Duodenal mucosa (tissue), 2 donors: ENCODE results near the gene UBXN11.
A peak's percentile ranks its signal among the peaks of the same experiment; 100 is the strongest.

Experiments used
- H3K27ac ChIP-seq: one replicate; pipeline ENCODE4 v1.7.0; 2013; ENCODE audit warnings: low read depth, low read length
- H3K27me3 ChIP-seq, 2 donors: one replicate each; pipeline ENCODE4 v1.7.0; 2013; ENCODE audit warnings: low read length in 2 of 2, control low read depth in 1 of 2; ENCODE audit not compliant: insufficient read depth in 2 of 2, control insufficient read depth in 1 of 2
- H3K36me3 ChIP-seq, 2 donors: one replicate each; pipeline ENCODE4 v1.7.0; 2013; ENCODE audit warnings: low read length in 2 of 2, control low read depth in 1 of 2; ENCODE audit not compliant: insufficient read depth in 2 of 2, control insufficient read depth in 1 of 2
- H3K4me1 ChIP-seq, 2 donors: one replicate each; pipeline ENCODE4 v1.7.0; 2013; ENCODE audit warnings: low read length in 2 of 2, control low read depth in 1 of 2; ENCODE audit not compliant: insufficient read depth in 2 of 2, control insufficient read depth in 1 of 2
- H3K4me3 ChIP-seq, 2 donors: one replicate each; pipeline ENCODE4 v1.7.0; 2013; ENCODE audit warnings: low read length in 2 of 2, low read depth in 1 of 2
- H3K9ac ChIP-seq, 2 donors: one replicate each; pipeline ENCODE4 v1.7.0; 2013; ENCODE audit warnings: low read length in 2 of 2, low read depth in 1 of 2
- H3K9me3 ChIP-seq, 2 donors: one replicate each; pipeline ENCODE4 v1.7.0; 2013; ENCODE audit warnings: low read length in 2 of 2, control low read depth in 1 of 2; ENCODE audit not compliant: control insufficient read depth in 1 of 2

UBXN11 gene

DNA sequence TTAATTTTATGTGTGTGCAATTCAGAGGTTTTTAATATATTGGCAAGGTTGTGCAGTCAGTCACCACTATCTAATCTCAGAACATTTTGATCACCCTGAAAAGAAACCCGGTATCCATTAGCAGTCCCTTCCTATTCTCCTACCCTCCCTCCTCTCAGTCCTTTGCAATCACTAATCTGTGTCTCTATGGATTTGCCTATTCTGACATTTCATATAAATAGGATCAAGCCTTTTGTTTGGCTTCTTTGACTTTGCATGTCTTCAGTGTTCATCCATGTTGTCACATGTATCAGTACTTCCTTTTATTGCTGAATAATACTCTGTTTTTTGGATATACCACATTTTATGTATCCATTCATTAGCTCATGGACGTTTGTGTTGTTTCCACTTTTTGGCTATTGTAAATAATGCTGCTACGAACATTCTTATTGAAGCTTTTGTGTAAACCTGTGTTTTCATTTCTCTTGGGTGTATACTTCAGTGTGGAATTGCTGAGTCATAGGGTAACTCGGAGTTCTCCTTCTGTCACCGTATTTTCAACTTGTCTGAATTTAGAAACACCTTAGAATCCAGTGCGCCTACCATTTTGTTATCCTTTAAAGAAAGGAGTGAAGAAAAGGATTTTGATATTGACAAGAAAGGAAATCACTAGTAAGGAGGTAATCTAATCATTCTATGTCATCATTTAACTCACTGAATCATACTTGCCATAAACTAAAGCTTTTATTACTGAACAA, 69.0 kb downstream of the UBXN11 start:
- Histone ChIP-seq H3K36me3 (peaks cover 0 to 4% of the 10 kb centered on the region in 2 donors), H3K27ac (no peak overlapping the region), H3K4me3 (no peak overlapping the region), H3K9ac (no peak overlapping the region), H3K9me3 (no peaks in the 10 kb centered on the region), H3K4me1 (peaks cover 17 to 18% of the 10 kb centered on the region in 2 donors), H3K27me3 (no peaks in the 10 kb centered on the region)

DNA sequence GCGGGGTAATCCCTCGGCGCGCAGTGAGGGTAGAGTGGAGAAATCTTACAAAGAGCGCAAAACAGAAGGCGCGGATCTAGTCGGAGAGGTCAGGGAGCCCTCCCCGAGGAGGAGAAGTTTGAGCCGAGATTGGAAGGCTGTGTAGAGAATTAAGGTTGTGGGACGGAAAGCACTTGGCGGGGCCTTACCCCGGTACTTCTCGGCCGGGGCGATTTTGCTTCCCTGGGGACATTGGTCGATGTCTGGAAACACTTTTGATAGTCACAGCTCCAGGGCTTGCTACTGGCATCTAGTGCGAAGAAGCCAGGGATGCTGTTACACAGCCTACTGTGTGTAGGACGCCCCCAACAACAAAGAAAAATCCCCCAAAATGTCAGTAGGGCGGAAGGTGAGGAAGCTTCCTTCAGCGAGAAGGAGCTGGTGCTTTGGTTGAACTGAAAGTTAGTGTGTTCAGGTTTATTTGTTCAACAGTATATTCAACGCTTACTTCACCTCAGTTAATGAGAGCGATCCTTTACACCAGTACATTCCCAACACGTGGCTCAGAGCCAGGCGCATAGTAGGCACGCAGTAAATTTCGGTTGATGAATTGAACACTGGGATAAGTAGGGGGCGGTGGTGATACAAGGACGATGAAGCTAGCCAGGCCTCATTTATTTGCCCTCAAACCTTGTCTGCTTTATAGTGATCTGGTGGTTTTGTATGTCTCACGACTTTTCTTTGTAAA, 71.6 kb downstream of the UBXN11 start:
- peak overlapping the region; percentile 79 for H3K27ac ChIP-seq
- peak overlapping the region; percentile 93 to 98 for H3K9ac ChIP-seq
- no peaks in the 10 kb centered on the region for H3K36me3 ChIP-seq
- peaks cover 17 to 18% of the 10 kb centered on the region in 2 donors for H3K4me1 ChIP-seq
- no peaks in the 10 kb centered on the region for H3K9me3 ChIP-seq
- H3K27me3 ChIP-seq: no peaks in the 10 kb centered on the region
- peak overlapping the region; percentile 93 to 95 for H3K4me3 ChIP-seq

DNA sequence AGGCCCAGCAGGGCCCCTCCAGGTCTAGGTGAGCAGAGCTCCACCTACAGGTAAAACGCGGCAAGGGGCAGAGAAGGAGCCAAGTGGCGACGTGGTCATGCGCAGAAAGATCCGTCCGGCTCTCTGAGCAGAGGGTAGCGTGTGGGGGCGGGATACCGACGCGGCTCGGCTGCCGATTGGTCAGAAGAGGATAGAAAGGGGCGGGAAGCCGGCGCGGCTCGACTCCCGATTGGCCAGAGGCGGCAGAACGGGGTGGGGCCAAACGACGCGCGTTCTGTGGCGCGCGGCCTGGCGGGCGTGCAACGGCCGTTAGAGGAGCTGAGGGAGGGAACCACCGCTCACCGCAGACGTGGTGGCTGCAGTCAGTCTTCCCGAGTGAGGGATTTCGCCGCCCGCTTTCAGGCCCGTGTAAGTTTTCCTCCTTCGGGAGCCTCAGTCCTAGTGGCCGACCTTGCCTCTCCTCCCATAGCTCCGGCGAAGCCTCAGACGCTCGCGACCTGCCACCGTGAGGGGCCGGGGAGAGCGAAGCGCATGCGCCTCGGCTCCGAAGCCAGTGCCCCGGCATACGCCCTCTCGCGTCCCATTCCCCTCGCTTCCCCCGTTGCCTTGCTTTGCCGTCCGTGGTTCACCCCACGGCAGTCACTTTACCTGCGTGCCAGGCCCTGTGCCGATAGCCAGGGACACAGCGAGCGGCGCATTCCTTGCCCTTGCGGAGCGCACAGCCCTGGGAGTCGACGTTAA, 72.4 kb downstream of the UBXN11 start, which contains the start of gene CEP85:
CEP85 (plus strand) TSS at position 298 of the 741 bp plus-strand sequence. CDS start 5,584 bp downstream, outside the sequence.
- Histone ChIP-seq H3K4me3 (peak within 1 kb of the TSS; percentile 93 to 95), H3K27me3 (no peaks in the 10 kb centered on the region), H3K9me3 (no peaks in the 10 kb centered on the region), H3K9ac (peak within 1 kb of the TSS; percentile 93 to 98), H3K4me1 (peaks cover 17 to 18% of the 10 kb centered on the region in 2 donors), H3K27ac (peak within 1 kb of the TSS; percentile 79), H3K36me3 (no peaks in the 10 kb centered on the region)
